HEK293 (cell line): ENCODE measurements around the gene BMP2K.

ENCODE experiments used
- CTCF ChIA-PET: fragments of 350-600 bp; formaldehyde crosslinking; extraction: SDS; loops from one replicate; lab custom pipeline; 2021; ENCODE audit warnings: antibody characterized with exemption; lab: Yijun Ruan, JAX
- POLR2A ChIA-PET: fragments of 300-600 bp; formaldehyde crosslinking; extraction: SDS; loops from one replicate; lab custom pipeline; 2020; ENCODE audit warnings: antibody characterized with exemption, inconsistent platforms; lab: Yijun Ruan, JAX
- H3K27ac ChIP-seq: fragments of 200-500 bp; sonication (Bioruptor generic); 2 replicates; pipeline ENCODE4 v1.5.1; 2014; ENCODE audit warnings: low read depth, low read length, control low read depth, inconsistent platforms; ENCODE audit errors: extremely low read depth
- H3K36me3 ChIP-seq, 2 experiments: fragments of 200-500 bp in 1 of 2; sonication (Bioruptor generic) in 1 of 2; 1 replicate in 1 of 2; 2 replicates in 1 of 2; pipeline ENCODE4 v1.5.1; 2014 to 2017; ENCODE audit warnings: inconsistent platforms in 2 of 2, low read length in 2 of 2; ENCODE audit not compliant: control insufficient read depth in 2 of 2, insufficient read depth in 1 of 2
- H3K4me1 ChIP-seq: fragments of 200-500 bp; sonication (Bioruptor generic); 2 replicates; pipeline ENCODE4 v1.5.1; 2014; ENCODE audit warnings: mild to moderate bottlenecking, low read length, inconsistent platforms; ENCODE audit not compliant: control insufficient read depth, insufficient read depth
- H3K4me3 ChIP-seq: 2 replicates; pipeline ENCODE4 v1.5.1; 2011; ENCODE audit warnings: low read depth, mild to moderate bottlenecking, control low read depth, low read length, moderate library complexity
- H3K9me3 ChIP-seq: fragments of 200-500 bp; sonication (Bioruptor generic); 2 replicates; pipeline ENCODE4 v1.5.1; 2014; ENCODE audit warnings: low read depth, low read length, inconsistent platforms; ENCODE audit not compliant: control insufficient read depth, insufficient read depth
- KLF16 ChIP-seq: fragments of 450-650 bp; formaldehyde crosslinking; IDR thresholded peaks from 2 replicates; pipeline ENCODE4 v1.5.1; 2017; ENCODE audit warnings: missing biosample characterization, missing genetic modification characterization
- PATZ1 ChIP-seq: fragments of 450-650 bp; formaldehyde crosslinking; IDR thresholded peaks from 2 replicates; pipeline ENCODE4 v1.5.1; 2016; ENCODE audit warnings: missing biosample characterization, missing genetic modification characterization
- PRDM6 ChIP-seq: fragments of 450-650 bp; formaldehyde crosslinking; IDR thresholded peaks from 2 replicates; pipeline ENCODE4 v1.5.1; 2017; ENCODE audit warnings: missing biosample characterization, missing genetic modification characterization
- TRIM28 ChIP-seq: IDR thresholded peaks from 2 replicates; pipeline ENCODE4 v1.6.1; 2011; ENCODE audit warnings: low read length, control low read depth, borderline replicate concordance
- ZNF112 ChIP-seq: fragments of 450-650 bp; formaldehyde crosslinking; IDR thresholded peaks from 2 replicates; pipeline ENCODE4 v1.5.0; 2017; ENCODE audit warnings: missing biosample characterization, missing genetic modification characterization
- ZNF221 ChIP-seq: fragments of 450-650 bp; formaldehyde crosslinking; IDR thresholded peaks from 2 replicates; pipeline ENCODE4 v1.5.1; 2017; ENCODE audit warnings: missing biosample characterization, missing genetic modification characterization, borderline replicate concordance
- ZNF223 ChIP-seq: fragments of 450-650 bp; formaldehyde crosslinking; IDR thresholded peaks from 2 replicates; pipeline ENCODE4 v1.5.1; 2016; ENCODE audit warnings: missing biosample characterization, missing genetic modification characterization
- ZNF23 ChIP-seq: fragments of 450-650 bp; formaldehyde crosslinking; IDR thresholded peaks from 2 replicates; pipeline ENCODE4 v1.5.1; 2016; ENCODE audit warnings: missing biosample characterization, missing genetic modification characterization, borderline replicate concordance
- ZNF24 ChIP-seq: fragments of 450-650 bp; formaldehyde crosslinking; IDR thresholded peaks from 2 replicates; pipeline ENCODE4 v1.5.1; 2016; ENCODE audit warnings: missing biosample characterization, missing genetic modification characterization
- ZNF341 ChIP-seq: fragments of 450-650 bp; formaldehyde crosslinking; IDR thresholded peaks from 2 replicates; pipeline ENCODE4; 2016; ENCODE audit warnings: low read depth, missing biosample characterization, missing genetic modification characterization
- ZNF473 ChIP-seq: fragments of 450-650 bp; formaldehyde crosslinking; IDR thresholded peaks from 2 replicates; pipeline ENCODE4 v1.5.1; 2017; ENCODE audit warnings: missing biosample characterization, missing genetic modification characterization
- ZNF501 ChIP-seq: fragments of 450-650 bp; formaldehyde crosslinking; IDR thresholded peaks from 2 replicates; pipeline ENCODE4 v1.5.1; 2016; ENCODE audit warnings: missing biosample characterization, missing genetic modification characterization
- ZNF513 ChIP-seq: fragments of 450-650 bp; IDR thresholded peaks from 2 replicates; pipeline ENCODE4 v1.5.1; 2018; ENCODE audit warnings: missing biosample characterization, missing genetic modification characterization
- ZNF549 ChIP-seq: fragments of 450-650 bp; IDR thresholded peaks from 2 replicates; pipeline ENCODE4 v1.5.1; 2018; ENCODE audit warnings: missing biosample characterization, missing genetic modification characterization, mild to moderate bottlenecking, inconsistent platforms, moderate library complexity
- ZNF785 ChIP-seq: fragments of 450-650 bp; formaldehyde crosslinking; IDR thresholded peaks from 2 replicates; pipeline ENCODE4 v1.5.1; 2016; ENCODE audit warnings: missing biosample characterization, missing genetic modification characterization
- ZNF791 ChIP-seq: fragments of 450-650 bp; formaldehyde crosslinking; IDR thresholded peaks from 2 replicates; pipeline ENCODE4 v1.5.1; 2016; ENCODE audit warnings: missing biosample characterization, missing genetic modification characterization
- ZNF837 ChIP-seq: fragments of 450-650 bp; formaldehyde crosslinking; IDR thresholded peaks from 2 replicates; pipeline ENCODE4 v1.5.1; 2016; ENCODE audit warnings: missing biosample characterization, missing genetic modification characterization
- TF ChIP-seq, protein P1 (sequence below): fragments of 450-650 bp; formaldehyde crosslinking; IDR thresholded peaks from 2 replicates; pipeline ENCODE4 v1.5.1; 2016; ENCODE audit warnings: missing biosample characterization, missing genetic modification characterization
- TF ChIP-seq, protein P2 (sequence below): fragments of 450-650 bp; formaldehyde crosslinking; IDR thresholded peaks from 2 replicates; pipeline ENCODE4 v1.5.1; 2016; ENCODE audit warnings: missing biosample characterization, missing genetic modification characterization
- TF ChIP-seq, protein P3 (sequence below): IDR thresholded peaks from 2 replicates; pipeline ENCODE4 v1.6.1; 2011; ENCODE audit warnings: mild to moderate bottlenecking, low read depth, low read length, borderline replicate concordance
- TF ChIP-seq, protein P4 (sequence below): fragments of 450-650 bp; formaldehyde crosslinking; IDR thresholded peaks from 2 replicates; pipeline ENCODE4 v1.5.1; 2017; ENCODE audit warnings: missing biosample characterization, mild to moderate bottlenecking, missing genetic modification characterization, moderate library complexity

Gene BMP2K

DNA sequence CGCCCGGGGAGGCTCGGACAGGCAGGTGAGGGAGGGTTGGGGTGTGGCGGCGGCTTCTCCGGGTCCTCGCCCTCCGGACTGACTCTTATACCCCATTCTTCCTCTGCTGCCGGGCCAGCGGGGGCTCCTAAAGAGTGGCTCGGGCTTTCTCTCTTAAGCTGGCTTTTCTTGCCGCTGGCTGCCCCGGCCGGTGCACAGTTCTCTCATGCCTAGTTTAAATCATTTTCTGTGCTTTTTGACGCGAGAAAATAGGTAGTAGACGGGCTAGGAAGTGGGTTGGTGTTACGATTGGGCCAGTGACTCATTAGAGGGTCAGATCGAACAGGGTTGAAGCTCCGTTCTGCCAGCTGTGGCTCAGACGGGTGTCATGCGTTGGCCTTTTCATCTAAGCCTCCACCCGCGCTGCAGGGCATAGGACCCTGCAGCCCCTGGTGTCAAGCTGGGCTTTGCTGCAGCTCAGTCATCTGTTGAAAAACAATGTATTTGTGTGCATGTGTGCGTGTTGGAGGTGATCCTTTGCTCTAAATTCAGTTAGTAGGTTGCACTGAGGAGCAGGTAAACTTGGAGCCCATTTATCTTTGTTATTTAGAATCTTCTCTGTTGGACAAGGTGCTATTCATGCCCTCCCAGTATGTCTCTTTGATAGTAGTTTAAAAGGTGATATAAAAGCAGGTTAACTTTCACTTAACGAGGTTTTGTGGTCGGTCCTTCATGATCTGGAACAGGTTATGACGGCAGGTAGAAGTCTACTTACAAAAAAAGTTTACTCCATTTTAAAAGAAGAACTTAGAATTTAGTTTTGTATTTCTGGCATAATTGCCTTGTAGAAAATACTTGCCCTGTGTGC is 802 bp downstream of the BMP2K start (continued):
- no peak for TF ChIP-seq KLF16 (tag by site-specific recombination)

- 0 out of 2 replicates have a peak, but pooled peaks have one; percentile 42 for TF ChIP-seq PRDM6
- no peak for TF ChIP-seq ZNF791 (tag by site-specific recombination)
- TF ChIP-seq ZNF112 (tag by site-specific recombination): no peak
- ChIA-PET CTCF (no interaction called here), POLR2A (no interaction called here)
- Histone ChIP-seq H3K36me3 (no peaks in the 10 kb centered on the region), H3K27ac (no peak overlapping the region), H3K9me3 (no peaks in the 10 kb centered on the region), H3K4me3 (peak overlapping the region; percentile 84), H3K4me1 (0 out of 2 replicates have a peak, but pooled peaks cover 5% of the 10 kb centered on the region)
Measured at GRCh38 chr4:78777576-78777940, 1.4 kb downstream of the BMP2K start.

DNA sequence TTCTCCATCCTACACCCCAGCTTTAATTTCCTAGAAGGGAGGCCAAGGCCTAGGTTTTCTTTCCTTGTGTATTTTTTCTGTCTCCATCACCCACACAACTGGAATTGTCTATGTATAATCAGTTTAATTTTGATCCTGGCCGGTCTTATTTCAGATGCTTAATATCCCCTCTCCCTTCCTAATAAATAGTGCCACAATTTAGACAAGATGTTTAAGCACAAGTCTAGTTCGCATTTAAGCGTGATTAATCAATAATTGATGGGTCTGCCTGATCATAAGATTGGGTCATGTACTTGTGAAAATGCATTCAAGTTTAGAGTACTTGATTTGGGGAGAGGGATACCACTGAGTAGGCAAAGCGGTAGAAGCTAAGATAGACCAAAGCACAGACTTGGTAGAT is 2.4 kb downstream of the BMP2K start:
- H3K36me3 ChIP-seq: no peaks in the 10 kb centered on the region
- no peak overlapping the region for H3K4me3 ChIP-seq
- CTCF ChIA-PET: interaction anchor here (0.9 to 1.0 kb wide), 3 partner anchors 85 to 134 kb away, joined by 3 to 5 read pairs (median 5); no protein-coding TSS in a partner anchor
- no peaks in the 10 kb centered on the region for H3K9me3 ChIP-seq
- H3K4me1 ChIP-seq: 0 out of 2 replicates have a peak, but pooled peaks cover 5% of the 10 kb centered on the region
- H3K27ac ChIP-seq: no peak overlapping the region
- POLR2A ChIA-PET: no interaction called here
- TF ChIP-seq ZNF513 (tag by site-specific recombination): no peak
- no peak for TF ChIP-seq ZNF501
- no peak for TF ChIP-seq ZNF785
- TF ChIP-seq, protein P1, sequence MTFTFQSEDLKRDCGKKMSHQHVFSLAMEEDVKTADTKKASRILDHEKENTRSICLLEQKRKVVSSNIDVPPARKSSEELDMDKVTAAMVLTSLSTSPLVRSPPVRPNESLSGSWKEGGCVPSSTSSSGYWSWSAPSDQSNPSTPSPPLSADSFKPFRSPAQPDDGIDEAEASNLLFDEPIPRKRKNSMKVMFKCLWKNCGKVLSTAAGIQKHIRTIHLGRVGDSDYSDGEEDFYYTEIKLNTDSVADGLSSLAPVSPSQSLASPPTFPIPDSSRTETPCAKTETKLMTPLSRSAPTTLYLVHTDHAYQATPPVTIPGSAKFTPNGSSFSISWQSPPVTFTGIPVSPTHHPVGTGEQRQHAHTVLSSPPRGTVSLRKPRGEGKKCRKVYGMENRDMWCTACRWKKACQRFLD (tag by site-specific recombination): no peak
- TF ChIP-seq, protein P2, sequence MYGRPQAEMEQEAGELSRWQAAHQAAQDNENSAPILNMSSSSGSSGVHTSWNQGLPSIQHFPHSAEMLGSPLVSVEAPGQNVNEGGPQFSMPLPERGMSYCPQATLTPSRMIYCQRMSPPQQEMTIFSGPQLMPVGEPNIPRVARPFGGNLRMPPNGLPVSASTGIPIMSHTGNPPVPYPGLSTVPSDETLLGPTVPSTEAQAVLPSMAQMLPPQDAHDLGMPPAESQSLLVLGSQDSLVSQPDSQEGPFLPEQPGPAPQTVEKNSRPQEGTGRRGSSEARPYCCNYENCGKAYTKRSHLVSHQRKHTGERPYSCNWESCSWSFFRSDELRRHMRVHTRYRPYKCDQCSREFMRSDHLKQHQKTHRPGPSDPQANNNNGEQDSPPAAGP (tag by site-specific recombination): no peak
- no peak for TF ChIP-seq PATZ1
- TF ChIP-seq ZNF24 (tag by site-specific recombination): no peak
- no peak for TF ChIP-seq ZNF223 (tag by site-specific recombination)
- TF ChIP-seq, protein P3, sequence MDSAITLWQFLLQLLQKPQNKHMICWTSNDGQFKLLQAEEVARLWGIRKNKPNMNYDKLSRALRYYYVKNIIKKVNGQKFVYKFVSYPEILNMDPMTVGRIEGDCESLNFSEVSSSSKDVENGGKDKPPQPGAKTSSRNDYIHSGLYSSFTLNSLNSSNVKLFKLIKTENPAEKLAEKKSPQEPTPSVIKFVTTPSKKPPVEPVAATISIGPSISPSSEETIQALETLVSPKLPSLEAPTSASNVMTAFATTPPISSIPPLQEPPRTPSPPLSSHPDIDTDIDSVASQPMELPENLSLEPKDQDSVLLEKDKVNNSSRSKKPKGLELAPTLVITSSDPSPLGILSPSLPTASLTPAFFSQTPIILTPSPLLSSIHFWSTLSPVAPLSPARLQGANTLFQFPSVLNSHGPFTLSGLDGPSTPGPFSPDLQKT: no peak
- no peak for TF ChIP-seq ZNF341
- TF ChIP-seq ZNF837 (tag by site-specific recombination): no peak
- no peak for TF ChIP-seq ZNF221
- no peak for TF ChIP-seq ZNF23 (tag by site-specific recombination)
- no peak for TF ChIP-seq ZNF549
- TF ChIP-seq, protein P4, sequence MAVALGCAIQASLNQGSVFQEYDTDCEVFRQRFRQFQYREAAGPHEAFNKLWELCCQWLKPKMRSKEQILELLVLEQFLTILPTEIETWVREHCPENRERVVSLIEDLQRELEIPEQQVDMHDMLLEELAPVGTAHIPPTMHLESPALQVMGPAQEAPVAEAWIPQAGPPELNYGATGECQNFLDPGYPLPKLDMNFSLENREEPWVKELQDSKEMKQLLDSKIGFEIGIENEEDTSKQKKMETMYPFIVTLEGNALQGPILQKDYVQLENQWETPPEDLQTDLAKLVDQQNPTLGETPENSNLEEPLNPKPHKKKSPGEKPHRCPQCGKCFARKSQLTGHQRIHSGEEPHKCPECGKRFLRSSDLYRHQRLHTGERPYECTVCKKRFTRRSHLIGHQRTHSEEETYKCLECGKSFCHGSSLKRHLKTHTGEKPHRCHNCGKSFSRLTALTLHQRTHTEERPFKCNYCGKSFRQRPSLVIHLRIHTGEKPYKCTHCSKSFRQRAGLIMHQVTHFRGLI (tag by site-specific recombination): no peak
- no peak for TF ChIP-seq TRIM28
- TF ChIP-seq ZNF473: no peak
